Gastrocnemius medialis (tissue), 4 donors: ENCODE results near the gene NFIC. TPM values are rescaled to one million over a fixed set of nuclear protein-coding genes. Genes with fewer than 3 reads are reported as not detected.
A peak's percentile ranks its signal among the peaks of the same experiment; 100 is the strongest.
"Not testable (repeated sequence)": the region's sequence is repeated elsewhere in the genome, so short reads cannot be mapped to it uniquely, and the experiment has no call there.

Experiments used
- ATAC-seq, 2 donors: fragments of 150-250 bp; one replicate each; pipeline ENCODE4 v1.9.1; 2016
- DNase-seq, 2 donors: peaks; one replicate each; pipeline ENCODE4 v3.0.0-alpha.2; 2019
- H3K27ac ChIP-seq, 4 donors: fragments of 200-600 bp; sonication (generic); 1 replicate in 1 of 4; 2 replicates in 3 of 4; pipeline ENCODE4 v1.5.1; 2016 to 2018; ENCODE audit warnings: mild to moderate bottlenecking in 2 of 4, moderate library complexity in 1 of 4
- H3K27me3 ChIP-seq, 3 donors: fragments of 200-600 bp; sonication (generic) in 2 of 3; 1 replicate in 1 of 3; 2 replicates in 2 of 3; pipeline versions ENCODE4 v1.5.1 to v1.6.0; 2016 to 2019; ENCODE audit warnings: mild to moderate bottlenecking in 1 of 3, moderate library complexity in 1 of 3
- H3K36me3 ChIP-seq, 2 donors: fragments of 200-600 bp; sonication (generic) in 1 of 2; one replicate each; pipeline ENCODE4 v1.5.1; 2017 to 2018
- H3K4me1 ChIP-seq, 2 donors: fragments of 200-600 bp; sonication (generic) in 1 of 2; one replicate each; pipeline ENCODE4 v1.5.1; 2016 to 2017; ENCODE audit warnings: mild to moderate bottlenecking in 2 of 2
- H3K4me3 ChIP-seq, 4 donors: fragments of 200-600 bp; sonication (generic) in 3 of 4; 1 replicate in 1 of 4; 2 replicates in 3 of 4; pipeline ENCODE4 v1.5.1; 2016 to 2019; ENCODE audit warnings: mild to moderate bottlenecking in 2 of 4
- H3K9me3 ChIP-seq, 3 donors: fragments of 200-600 bp; sonication (generic) in 2 of 3; 1 replicate in 1 of 3; 2 replicates in 2 of 3; pipeline ENCODE4 v1.5.1; 2016 to 2019
- POLR2A ChIP-seq, 2 donors: fragments of 450-650 bp; IDR thresholded peaks; one replicate each; pipeline ENCODE4 v1.6.1; 2017; ENCODE audit warnings: antibody characterized with exemption in 2 of 2, mild to moderate bottlenecking in 2 of 2, moderate library complexity in 2 of 2
- in situ Hi-C, 4 donors: fragments of 200-750 bp; cut with MboI; loops; one replicate each; pipeline versions ENCODE4 v1.15.0 to v1.8.0; 2017; ENCODE audit warnings: low sequenced_read_pairs in 4 of 4
- intact Hi-C: fragments of 100-400 bp; cut with DNase I; formaldehyde crosslinking; loops from one replicate; pipeline ENCODE4 v1.15.1; 2023; ENCODE audit warnings: low total_unique reads
- total RNA-seq, 4 donors: library from RNA; depleted of rRNA; stranded (reverse); fragments of >200 nt; gene quantifications; one replicate each; pipeline versions ENCODE4 v1.1.0 to v1.2.3, GENCODE V29; 2016
- TF ChIP-seq, protein P1 (sequence below), 5 experiments: fragments of 450-650 bp in 3 of 5; fragments of 200-600 bp in 2 of 5; sonication (generic) in 2 of 5; IDR thresholded peaks in 4 of 5; conservative IDR thresholded peaks in 1 of 5; 1 replicate in 4 of 5; 2 replicates in 1 of 5; pipeline ENCODE4 v1.5.1; 2016 to 2019; ENCODE audit warnings: antibody characterized with exemption in 5 of 5, mild to moderate bottlenecking in 3 of 5, moderate library complexity in 3 of 5

Gene NFIC
- total RNA-seq, 4 donors from 2014 or later = 90.2 to 403 (median 348) TPM

- Histone ChIP-seq H3K27ac (peak overlapping the region; percentile 66 to 77 (median 72)), H3K4me3 (no peak overlapping the region), H3K4me1 (peaks cover 17 to 23% of the 10 kb centered on the region in 2 donors), H3K36me3 (no peaks in the 10 kb centered on the region), H3K9me3 (no peaks in the 10 kb centered on the region), H3K27me3 (no peaks in the 10 kb centered on the region)
- TF ChIP-seq, protein P1, sequence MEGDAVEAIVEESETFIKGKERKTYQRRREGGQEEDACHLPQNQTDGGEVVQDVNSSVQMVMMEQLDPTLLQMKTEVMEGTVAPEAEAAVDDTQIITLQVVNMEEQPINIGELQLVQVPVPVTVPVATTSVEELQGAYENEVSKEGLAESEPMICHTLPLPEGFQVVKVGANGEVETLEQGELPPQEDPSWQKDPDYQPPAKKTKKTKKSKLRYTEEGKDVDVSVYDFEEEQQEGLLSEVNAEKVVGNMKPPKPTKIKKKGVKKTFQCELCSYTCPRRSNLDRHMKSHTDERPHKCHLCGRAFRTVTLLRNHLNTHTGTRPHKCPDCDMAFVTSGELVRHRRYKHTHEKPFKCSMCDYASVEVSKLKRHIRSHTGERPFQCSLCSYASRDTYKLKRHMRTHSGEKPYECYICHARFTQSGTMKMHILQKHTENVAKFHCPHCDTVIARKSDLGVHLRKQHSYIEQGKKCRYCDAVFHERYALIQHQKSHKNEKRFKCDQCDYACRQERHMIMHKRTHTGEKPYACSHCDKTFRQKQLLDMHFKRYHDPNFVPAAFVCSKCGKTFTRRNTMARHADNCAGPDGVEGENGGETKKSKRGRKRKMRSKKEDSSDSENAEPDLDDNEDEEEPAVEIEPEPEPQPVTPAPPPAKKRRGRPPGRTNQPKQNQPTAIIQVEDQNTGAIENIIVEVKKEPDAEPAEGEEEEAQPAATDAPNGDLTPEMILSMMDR (IDR thresholded peaks at IDR 0.05 in 4 of 5, conservative IDR thresholded peaks at IDR 0.05 in 1 of 5) = no peak
- no peak for TF ChIP-seq POLR2A (IDR thresholded peaks at IDR 0.05)
- no peak for DNase-seq
- in situ Hi-C loops (loop anchor here in 1 of 4 donors (5.0 kb wide), 1 partner anchor 87 kb away; no protein-coding TSS in a partner anchor), intact Hi-C loops (no loop called here)
- no peak for ATAC-seq
Observed at GRCh38 chr19:3344608-3345598, 21.5 kb upstream of the NFIC start.

- peaks cover 22 to 23% of the 10 kb centered on the region in 2 donors for H3K4me1 ChIP-seq
- DNase-seq (no peak), ATAC-seq (no peak)
- peak overlapping the region; percentile 64 to 78 (median 70) for H3K27ac ChIP-seq
- peak overlapping the region in 1 of 4 donors; percentile 19 for H3K4me3 ChIP-seq
- no peaks in the 10 kb centered on the region for H3K9me3 ChIP-seq
- no peaks in the 10 kb centered on the region for H3K36me3 ChIP-seq
- intact Hi-C loops = no loop called here
- no peaks in the 10 kb centered on the region for H3K27me3 ChIP-seq
- in situ Hi-C loops = no loop called here
- no peak for TF ChIP-seq POLR2A (IDR thresholded peaks at IDR 0.05)
Observed at GRCh38 chr19:3345850-3346460, 20.4 kb upstream of the NFIC start.

DNA sequence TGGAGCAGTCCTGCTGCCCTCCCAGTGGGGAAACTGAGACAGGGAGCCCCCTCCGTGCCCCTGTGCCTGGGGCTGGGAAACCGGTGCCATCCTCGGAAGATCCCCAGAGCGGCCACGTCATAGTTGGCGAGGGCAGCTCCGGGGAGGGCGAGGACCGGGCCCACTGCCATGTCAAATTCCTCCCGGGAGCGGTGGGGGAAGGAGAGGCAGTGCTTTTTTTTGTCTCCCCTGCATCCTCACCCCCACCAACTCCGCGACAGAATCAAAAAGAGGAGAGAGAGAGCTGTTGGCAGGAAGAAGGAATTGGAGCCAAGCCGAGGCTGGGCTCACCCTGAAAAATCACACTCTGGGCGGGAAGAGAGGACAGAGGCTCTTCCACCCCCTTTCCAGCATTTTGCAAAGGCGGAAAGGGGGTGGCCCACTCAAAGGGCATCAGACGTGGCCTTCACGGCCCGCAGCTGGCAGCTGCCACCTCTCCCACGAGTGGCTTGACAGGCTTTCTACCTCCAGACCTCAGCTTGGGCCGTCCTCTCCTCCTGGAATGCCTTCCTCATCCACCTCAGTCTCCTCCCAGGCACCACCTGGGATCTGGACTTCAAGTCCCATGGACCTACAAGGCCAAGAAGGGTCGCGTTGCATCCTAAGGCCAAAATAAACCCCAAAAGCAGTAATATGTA is 19.6 kb upstream of the NFIC start:
- H3K4me3 ChIP-seq = peak overlapping the region; percentile 19 to 35 (median 24)
- H3K4me1 ChIP-seq = peaks cover 22 to 23% of the 10 kb centered on the region in 2 donors
- peak in 1 of 2 donors; percentile 55 for DNase-seq
- peak in 1 of 2 donors; percentile 16 for TF ChIP-seq POLR2A (IDR thresholded peaks at IDR 0.05)
- TF ChIP-seq, protein P1 (IDR thresholded peaks at IDR 0.05 in 4 of 5, conservative IDR thresholded peaks at IDR 0.05 in 1 of 5) = no peak
- peak in 1 of 2 donors; percentile 10 for ATAC-seq
- no peaks in the 10 kb centered on the region for H3K36me3 ChIP-seq
- peak overlapping the region; percentile 64 to 78 (median 70) for H3K27ac ChIP-seq
- H3K27me3 ChIP-seq = no peaks in the 10 kb centered on the region
- intact Hi-C loops = no loop called here
- in situ Hi-C loops = no loop called here
- no peaks in the 10 kb centered on the region for H3K9me3 ChIP-seq

- H3K9me3 ChIP-seq = no peaks in the 10 kb centered on the region
- no peak for TF ChIP-seq POLR2A (IDR thresholded peaks at IDR 0.05)
- TF ChIP-seq, protein P1 (IDR thresholded peaks at IDR 0.05 in 4 of 5, conservative IDR thresholded peaks at IDR 0.05 in 1 of 5) = no peak
- DNase-seq (no peak), ATAC-seq (no peak)
- H3K27me3 ChIP-seq = no peaks in the 10 kb centered on the region
- no peak overlapping the region for H3K4me3 ChIP-seq
- H3K4me1 ChIP-seq = peaks cover 18 to 22% of the 10 kb centered on the region in 2 donors
- H3K36me3 ChIP-seq = no peaks in the 10 kb centered on the region
- H3K27ac ChIP-seq = no peak overlapping the region
- in situ Hi-C loops (no loop called here), intact Hi-C loops (no loop called here)
Observed at GRCh38 chr19:3348042-3348441, 18.3 kb upstream of the NFIC start.

DNA sequence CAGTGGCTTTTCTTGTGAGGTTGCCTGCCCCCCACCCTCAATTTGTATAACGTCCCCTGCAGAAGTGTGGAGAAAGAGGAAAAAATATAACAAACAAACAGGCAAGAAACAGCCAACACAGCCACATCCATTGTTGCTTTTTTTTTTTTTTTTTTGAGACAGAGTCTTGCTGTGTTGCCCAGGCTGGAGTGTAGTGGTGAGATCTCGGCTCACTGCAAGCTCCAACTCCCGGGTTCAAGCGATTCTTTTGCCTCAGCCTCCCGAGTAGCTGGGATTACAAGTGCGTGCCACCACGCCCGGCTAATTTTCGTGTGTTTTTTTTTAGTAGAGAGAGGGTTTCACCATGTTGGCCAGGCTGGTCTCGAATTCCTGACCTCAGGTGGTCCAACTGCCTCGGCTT is 17.9 kb upstream of the NFIC start:
- H3K36me3 ChIP-seq, H3K9me3 ChIP-seq, ATAC-seq, H3K27me3 ChIP-seq, H3K27ac ChIP-seq, in situ Hi-C loops, DNase-seq, H3K4me3 ChIP-seq, intact Hi-C loops: not testable (repeated sequence)
- peaks cover 16 to 18% of the 10 kb centered on the region in 2 donors for H3K4me1 ChIP-seq
